ENCODE data around the gene ZNF331. TPM values are rescaled to one million over a fixed set of nuclear protein-coding genes. Genes with fewer than 3 reads are reported as not detected.

Gene ZNF331
- total RNA-seq, 1 donor from 2014 or later: 13.7 TPM

DNA sequence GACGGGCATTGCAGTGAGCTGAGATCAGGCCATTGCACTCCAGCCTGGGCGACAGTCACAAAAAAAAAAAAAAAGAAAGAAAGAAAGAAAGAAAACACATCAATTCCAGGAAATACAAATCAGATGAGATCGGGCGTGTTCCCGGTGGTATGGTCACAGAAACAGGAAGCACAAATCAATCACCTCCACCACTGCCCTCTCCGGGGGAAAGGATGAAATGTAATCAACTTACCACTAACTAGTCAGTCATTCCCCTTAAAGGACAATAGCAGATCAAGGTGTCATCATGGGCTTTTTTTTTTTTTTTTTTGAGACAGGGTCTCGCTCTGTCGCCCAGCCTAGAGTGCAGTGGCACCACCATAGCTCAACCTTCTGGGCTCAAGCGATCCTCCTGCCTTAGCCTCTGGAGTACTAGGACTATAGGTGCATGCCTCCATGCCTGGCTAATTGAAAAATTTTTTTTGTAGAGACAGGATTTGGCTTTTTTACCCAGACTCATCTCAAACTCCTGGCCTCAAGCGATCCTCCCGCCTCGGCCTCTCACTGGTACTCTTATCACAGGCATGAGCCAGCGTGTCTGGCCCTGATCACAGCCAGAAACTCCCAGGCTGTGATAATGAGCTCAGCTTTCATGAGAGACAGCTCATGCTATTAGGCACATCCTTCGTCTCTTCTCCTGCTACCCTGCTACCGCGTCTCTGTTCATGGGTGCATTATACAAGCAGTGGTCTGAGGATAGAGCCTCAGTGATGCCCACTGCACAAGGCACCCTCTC is 87.0 kb downstream of the ZNF331 start:
- intact Hi-C loops (cut with micrococcal nuclease): no loop called here

DNA sequence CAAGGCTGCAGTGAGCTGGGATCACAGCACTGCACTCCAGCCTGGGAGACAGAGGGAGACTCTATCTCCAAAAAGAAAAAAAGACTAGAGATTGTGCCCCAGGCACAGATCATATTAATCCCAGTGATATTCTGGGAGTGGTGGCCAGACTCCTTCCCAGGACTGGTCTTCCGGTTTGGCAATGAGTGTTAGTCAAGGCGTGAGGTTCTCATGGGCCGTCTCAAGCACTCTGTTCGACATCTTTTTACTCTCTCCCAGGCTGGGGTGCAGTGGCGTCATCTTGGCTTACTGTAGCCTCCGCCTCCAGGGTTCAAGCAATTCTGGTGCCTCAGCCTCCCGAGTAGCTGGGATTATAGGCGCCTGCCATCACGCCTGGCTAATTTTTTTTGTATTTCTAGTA is 88.5 kb downstream of the ZNF331 start:
- intact Hi-C loops (cut with micrococcal nuclease): no loop called here

DNA sequence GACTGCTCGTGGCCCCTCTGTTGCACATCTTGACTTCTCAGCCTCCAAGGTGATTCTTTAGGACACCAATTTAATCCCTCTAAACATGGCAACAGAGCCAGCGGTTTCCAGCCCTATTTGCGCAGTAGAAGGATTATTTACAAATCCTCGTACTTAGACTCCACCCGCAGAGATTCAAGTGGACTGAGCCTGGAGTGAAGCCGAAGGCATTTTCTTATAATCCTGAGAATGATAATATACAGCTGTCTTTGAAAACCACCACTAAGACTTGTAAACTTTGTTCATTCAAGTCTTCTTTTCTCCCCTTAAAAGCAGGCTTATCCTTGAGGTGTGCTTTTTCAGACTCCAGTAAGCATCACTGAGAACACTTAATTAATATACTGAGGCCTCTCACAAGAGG is 89.0 kb downstream of the ZNF331 start:
- intact Hi-C loops (cut with micrococcal nuclease): no loop called here

Other genes starting within 250 kb of the ZNF331 start
- 10.0 and 10.2 TPM in 2 replicates for gene ZNF845, start 204.4 kb upstream of the ZNF331 start, total RNA-seq
- gene ZNF525, start 172.4 kb upstream of the ZNF331 start, total RNA-seq: 15.5 and 15.8 TPM in 2 replicates
- gene ZNF765, start 143.0 kb upstream of the ZNF331 start, total RNA-seq: 10.2 and 13.7 TPM in 2 replicates
- 11.6 and 12.7 TPM in 2 replicates for gene ZNF761, start 106.2 kb upstream of the ZNF331 start, total RNA-seq
- gene ZNF813, start 70.4 kb upstream of the ZNF331 start, total RNA-seq: 3.1 and 5.6 TPM in 2 replicates
- not detected in 2 replicates for gene DPRX, start 93.9 kb downstream of the ZNF331 start, total RNA-seq